AG10803 (cell line): Measurements from ENCODE around the gene STK4.

ENCODE experiments used
- DNase-seq: peaks from one replicate; pipeline ENCODE4 v3.0.0; 2010; ENCODE audit warnings: low read depth
- H3K4me3 ChIP-seq: 2 replicates; pipeline ENCODE4 v1.5.1; 2011; ENCODE audit warnings: mild to moderate bottlenecking, low read length, control low read depth
- CTCF ChIP-seq: conservative IDR thresholded peaks from 2 replicates; pipeline ENCODE4 v1.5.1; 2011; ENCODE audit warnings: mild to moderate bottlenecking, low read length, control low read depth, inconsistent platforms

STK4 gene

GRCh38 chr20:44952731-44953130 lies 13.6 kb upstream of the STK4 start:
- no peak for DNase-seq
- H3K4me3 ChIP-seq: no peak overlapping the region
- TF ChIP-seq CTCF: no peak

- DNase-seq: no peak
- TF ChIP-seq CTCF: no peak
- no peak overlapping the region for H3K4me3 ChIP-seq
Measured at GRCh38 chr20:44954211-44954610, 12.1 kb upstream of the STK4 start.

GRCh38 chr20:44955270-44955669 lies 11.0 kb upstream of the STK4 start:
- no peak for TF ChIP-seq CTCF
- no peak overlapping the region for H3K4me3 ChIP-seq
- DNase-seq: no peak

- no peak for DNase-seq
- no peak for TF ChIP-seq CTCF
- H3K4me3 ChIP-seq: no peak overlapping the region
Measured at GRCh38 chr20:44956410-44956809, 9.9 kb upstream of the STK4 start.

GRCh38 chr20:44958276-44958675 lies 8.0 kb upstream of the STK4 start:
- no peak for TF ChIP-seq CTCF
- no peak overlapping the region for H3K4me3 ChIP-seq

GRCh38 chr20:44959082-44959637 lies 7.2 kb upstream of the STK4 start:
- DNase-seq: no peak
- no peak for TF ChIP-seq CTCF
- peak overlapping the region; percentile 81 for H3K4me3 ChIP-seq

More at GRCh38 chr20:44958276-44958675, 8.0 kb upstream of the STK4 start:
- DNase-seq: no peak

GRCh38 chr20:44959638-44960102 lies 6.6 kb upstream of the STK4 start:
- TF ChIP-seq CTCF: peak; percentile 35
- DNase-seq: peak; percentile 58
- H3K4me3 ChIP-seq: peak overlapping the region; percentile 81
